HepG2 (cell line): ENCODE measurements around the gene CCDC59. TPM values are rescaled to one million over a fixed set of nuclear protein-coding genes. Genes with fewer than 3 reads are reported as not detected.

ENCODE experiments used
- BRF2 ChIP-seq: sonication (generic); formaldehyde crosslinking; IDR thresholded peaks from 2 replicates; pipeline ENCODE4 v1.8.1; 2022; ENCODE audit warnings: mild to moderate bottlenecking, missing genetic modification reagents
- MTF1 ChIP-seq: sonication (generic); formaldehyde crosslinking; IDR thresholded peaks from 2 replicates; pipeline ENCODE4 v1.5.0; 2020; ENCODE audit warnings: missing genetic modification reagents
- NONO ChIP-seq, 2 experiments: fragments of 450-650 bp in 1 of 2; sonication (generic) in 1 of 2; formaldehyde crosslinking in 1 of 2; IDR thresholded peaks in 1 of 2; conservative IDR thresholded peaks in 1 of 2; 2 replicates each; pipeline versions ENCODE4 v1.6.1 to v1.8.0; 2017 to 2022; ENCODE audit warnings: mild to moderate bottlenecking in 1 of 2, missing genetic modification reagents in 1 of 2, moderate library complexity in 1 of 2
- POLR2AphosphoS2 ChIP-seq: IDR thresholded peaks from 2 replicates; pipeline ENCODE4 v1.6.1; 2011; ENCODE audit warnings: low read depth, low read length, improper control_type of control experiment
- RCOR2 ChIP-seq: IDR thresholded peaks from 2 replicates; pipeline ENCODE4 v1.6.1; 2016; ENCODE audit warnings: missing biosample characterization, missing genetic modification reagents
- SMAD1 ChIP-seq: sonication (generic); formaldehyde crosslinking; IDR thresholded peaks from 2 replicates; pipeline ENCODE4 v1.4.0; 2020; ENCODE audit warnings: missing genetic modification reagents, low read depth, mild to moderate bottlenecking, borderline replicate concordance
- TBP ChIP-seq: sonication (generic); formaldehyde crosslinking; IDR thresholded peaks from 2 replicates; pipeline ENCODE4 v1.5.0; 2020; ENCODE audit warnings: missing genetic modification reagents
- TRIM24 ChIP-seq: sonication (generic); formaldehyde crosslinking; IDR thresholded peaks from 2 replicates; pipeline ENCODE4 v1.8.0; 2022; ENCODE audit warnings: mild to moderate bottlenecking, missing genetic modification reagents
- USF2 ChIP-seq, 2 experiments: sonication (generic) in 1 of 2; formaldehyde crosslinking in 1 of 2; IDR thresholded peaks; 2 replicates each; pipeline versions ENCODE4 v1.5.1 to v1.6.1; 2011 to 2020; ENCODE audit warnings: borderline replicate concordance in 1 of 2, low read depth in 1 of 2, low read length in 1 of 2, mild to moderate bottlenecking in 1 of 2, missing genetic modification reagents in 1 of 2, moderate library complexity in 1 of 2
- ZBTB1 ChIP-seq: sonication (generic); formaldehyde crosslinking; IDR thresholded peaks from 2 replicates; pipeline ENCODE4 v1.4.0; 2020; ENCODE audit warnings: missing genetic modification reagents, borderline replicate concordance
- ZBTB46 ChIP-seq: sonication (generic); formaldehyde crosslinking; IDR thresholded peaks from 2 replicates; pipeline ENCODE4 v1.4.0; 2020; ENCODE audit warnings: mild to moderate bottlenecking, missing genetic modification reagents, borderline replicate concordance
- ZNF207 ChIP-seq: fragments of 450-650 bp; IDR thresholded peaks from 2 replicates; pipeline ENCODE4 v1.6.1; 2016; ENCODE audit warnings: antibody characterized with exemption, borderline replicate concordance
- ZNF281 ChIP-seq: sonication (generic); formaldehyde crosslinking; IDR thresholded peaks from 2 replicates; pipeline ENCODE4 v1.4.0; 2020; ENCODE audit warnings: missing genetic modification reagents, borderline replicate concordance
- ZNF292 ChIP-seq: sonication (generic); formaldehyde crosslinking; IDR thresholded peaks from 2 replicates; pipeline ENCODE4 v1.8.1; 2022; ENCODE audit warnings: mild to moderate bottlenecking, low read depth, missing genetic modification reagents, borderline replicate concordance
- ZNF749 ChIP-seq: sonication (generic); formaldehyde crosslinking; IDR thresholded peaks from 2 replicates; pipeline ENCODE4 v1.8.0; 2022; ENCODE audit warnings: mild to moderate bottlenecking, missing genetic modification reagents, moderate library complexity, borderline replicate concordance
- ZUFSP ChIP-seq: sonication (generic); formaldehyde crosslinking; IDR thresholded peaks from 2 replicates; pipeline ENCODE4 v1.9.0; 2021; ENCODE audit warnings: missing genetic modification reagents, mild to moderate bottlenecking, borderline replicate concordance
- polyA plus RNA-seq, 8 experiments: library from polyadenylated mRNA; depleted of rRNA in 3 of 8; stranded (reverse) in 7 of 8; unstranded in 1 of 8; fragments of >200 nt; fragmentation: Illumina TruSeq in 4 of 8; extraction: Trizol in 4 of 8; gene quantifications; 2 replicates each; pipeline versions ENCODE4 v1.2.1 to v1.2.3, GENCODE V29; 2011 to 2016; ENCODE audit warnings: low read depth in 4 of 8, missing spikeins in 1 of 8, mixed read lengths in 1 of 8; ENCODE audit not compliant: insufficient read depth in 1 of 8
- total RNA-seq, 5 experiments: library from RNA; depleted of rRNA; stranded (reverse); fragments of >200 nt; fragmentation: Illumina TruSeq; extraction: Trizol; gene quantifications; 2 replicates each; pipeline ENCODE4 v1.2.3, GENCODE V29; 2016; ENCODE audit warnings: low read depth in 1 of 5

Gene CCDC59
- total and polyA plus RNA-seq, 2 of the 13 experiments (the other 11 are each of a cell fraction or from before 2014, with no cell fraction given) = 16.1 to 81.3 TPM

- TF ChIP-seq ZNF281 (CRISPR knock-in tag) = no peak
- TF ChIP-seq POLR2AphosphoS2 = peak; percentile 99
- no peak for TF ChIP-seq ZBTB1
- no peak for TF ChIP-seq ZNF207
- peak; percentile 69; the same call in 1 of the 2 replicates for TF ChIP-seq ZNF749 (CRISPR knock-in tag)
- TF ChIP-seq SMAD1 (CRISPR knock-in tag) = peak; percentile 77; the same call in 1 of the 2 replicates
- TF ChIP-seq TBP (CRISPR knock-in tag) = no peak; the same call in 1 of the 2 replicates
- TF ChIP-seq ZUFSP = no peak
- TF ChIP-seq ZBTB46 (CRISPR knock-in tag) = no peak
- no peak for TF ChIP-seq NONO (IDR thresholded peaks at IDR 0.05)
- peak; percentile 99 for TF ChIP-seq NONO (CRISPR knock-in tag; conservative IDR thresholded peaks at IDR 0.05)
- no peak for TF ChIP-seq USF2 (IDR thresholded peaks at IDR 0.05; ENCODE audit: low read depth, low read length)
- no peak; the same call in 1 of the 2 replicates for TF ChIP-seq USF2 (CRISPR knock-in tag; IDR thresholded peaks at IDR 0.05; ENCODE audit: borderline replicate concordance)
- TF ChIP-seq MTF1 (CRISPR knock-in tag) = no peak
- no peak for TF ChIP-seq TRIM24
- peak; percentile 59; the same call in 1 of the 2 replicates for TF ChIP-seq ZNF292 (CRISPR knock-in tag)
- no peak for TF ChIP-seq RCOR2
- peak; percentile 82; the same call in 1 of the 2 replicates for TF ChIP-seq BRF2 (CRISPR knock-in tag)
Observed at GRCh38 chr12:82358200-82359114, at the start of gene CCDC59, which contains the start of gene METTL25 (continued).
